Measurements from ENCODE around the gene P3H1.

The P3H1 gene

GRCh38 chr1:42743317-42744147 is 23.3 kb downstream of the P3H1 start:
- H3K4me3 ChIP-seq (replicated peaks; ENCODE audit: insufficient read depth, low read length) = no peak overlapping the region
- TF ChIP-seq GABPA (IDR thresholded peaks at IDR 0.05; ENCODE audit: low read depth) (no peak), CTCF (IDR thresholded peaks at IDR 0.05; ENCODE audit: insufficient read depth, low read length) (no peak), SPI1 (IDR thresholded peaks at IDR 0.05; ENCODE audit: borderline replicate concordance, low read depth) (no peak), POLR2AphosphoS5 (IDR thresholded peaks at IDR 0.05; ENCODE audit: low read depth) (no peak), REST (IDR thresholded peaks at IDR 0.05; ENCODE audit: insufficient replicate concordance, low read depth) (no peak)
- no peak for DNase-seq (ENCODE audit: low read depth in 1 of 2, low spot score in 1 of 2)
- H3K27ac ChIP-seq (replicated peaks) = no peak overlapping the region
- no peaks in the 10 kb centered on the region for H3K27me3 ChIP-seq (ENCODE audit: insufficient read depth, poor library complexity, severe bottlenecking)

- no peaks in the 10 kb centered on the region for H3K27me3 ChIP-seq (ENCODE audit: insufficient read depth, poor library complexity, severe bottlenecking)
- H3K27ac ChIP-seq (replicated peaks) = no peak overlapping the region
- TF ChIP-seq POLR2AphosphoS5 (IDR thresholded peaks at IDR 0.05; ENCODE audit: low read depth) = no peak
- TF ChIP-seq REST (IDR thresholded peaks at IDR 0.05; ENCODE audit: insufficient replicate concordance, low read depth) = no peak
- TF ChIP-seq SPI1 (IDR thresholded peaks at IDR 0.05; ENCODE audit: borderline replicate concordance, low read depth) = no peak
- TF ChIP-seq GABPA (IDR thresholded peaks at IDR 0.05; ENCODE audit: low read depth) = no peak
- no peak for TF ChIP-seq CTCF (IDR thresholded peaks at IDR 0.05; ENCODE audit: insufficient read depth, low read length)
- DNase-seq (ENCODE audit: low read depth in 1 of 2, low spot score in 1 of 2) = no peak
- H3K4me3 ChIP-seq (replicated peaks; ENCODE audit: insufficient read depth, low read length) = no peak overlapping the region
Observed at GRCh38 chr1:42742617-42743316, 24.1 kb downstream of the P3H1 start.

GRCh38 chr1:42742141-42742540 is 24.7 kb downstream of the P3H1 start:
- Histone ChIP-seq H3K27me3 (ENCODE audit: insufficient read depth, poor library complexity, severe bottlenecking) (no peaks in the 10 kb centered on the region), H3K4me3 (replicated peaks; ENCODE audit: insufficient read depth, low read length) (no peak overlapping the region), H3K27ac (replicated peaks) (no peak overlapping the region)
- no peak for TF ChIP-seq REST (IDR thresholded peaks at IDR 0.05; ENCODE audit: insufficient replicate concordance, low read depth)
- no peak for TF ChIP-seq CTCF (IDR thresholded peaks at IDR 0.05; ENCODE audit: insufficient read depth, low read length)
- TF ChIP-seq POLR2AphosphoS5 (IDR thresholded peaks at IDR 0.05; ENCODE audit: low read depth) = no peak
- TF ChIP-seq GABPA (IDR thresholded peaks at IDR 0.05; ENCODE audit: low read depth) = no peak
- TF ChIP-seq SPI1 (IDR thresholded peaks at IDR 0.05; ENCODE audit: borderline replicate concordance, low read depth) = no peak
- DNase-seq (ENCODE audit: low read depth in 1 of 2, low spot score in 1 of 2) = no peak
